ENCODE measurements around the gene DDX20.

Gene DDX20

DNA sequence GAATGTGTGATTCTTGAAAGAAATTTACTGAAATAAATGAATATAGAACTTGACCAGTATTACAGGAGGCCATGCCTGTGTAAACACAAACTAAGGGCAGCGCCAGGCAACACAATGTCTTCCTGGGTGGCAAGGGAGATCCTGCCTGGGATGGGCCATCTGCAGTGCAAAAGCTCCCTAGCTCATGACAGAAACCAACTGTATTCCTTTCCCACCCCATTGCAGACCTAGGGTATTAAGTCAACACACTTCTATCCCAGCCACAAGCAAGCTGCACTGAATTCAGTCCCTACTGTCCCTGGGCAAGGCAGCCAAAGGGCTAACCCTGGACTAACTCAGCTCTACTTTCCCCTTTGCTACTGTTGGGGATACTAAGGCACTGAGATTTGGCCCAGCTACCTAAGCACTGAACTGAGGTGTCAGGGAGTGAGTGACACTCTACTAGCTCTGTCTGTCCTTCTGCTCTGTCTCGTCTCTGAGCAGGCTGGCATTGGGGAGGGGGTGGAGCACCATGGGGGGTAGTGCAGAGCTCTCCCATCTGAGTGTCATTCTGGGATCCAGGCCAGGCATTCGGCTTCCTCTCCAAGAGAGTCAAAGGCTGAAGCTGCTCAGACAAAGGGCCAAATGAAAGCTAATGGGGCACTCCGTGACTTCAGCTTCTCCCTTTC, 19.0 kb upstream of the DDX20 start:
- DNase-seq: no peak
- Histone ChIP-seq H3K4me1 (ENCODE audit: control insufficient read depth, low read depth, low read length) (peaks cover 10% of the 10 kb centered on the region), H3K56ac (ENCODE audit: low read length) (no peak overlapping the region), H4K5ac (ENCODE audit: low read length) (no peak overlapping the region), H3K23ac (ENCODE audit: low read length) (no peak overlapping the region), H3K4ac (ENCODE audit: low read depth, low read length) (no peak overlapping the region), H3K27me3 (ENCODE audit: insufficient read depth, low read length, poor library complexity) (no peaks in the 10 kb centered on the region), H4K8ac (ENCODE audit: low read depth, low read length) (no peak overlapping the region), H2BK120ac (ENCODE audit: low read depth, low read length) (no peak overlapping the region), H3K18ac (ENCODE audit: low read length) (no peak overlapping the region), H2BK5ac (ENCODE audit: low read length) (no peak overlapping the region), H3K4me2 (ENCODE audit: low read length) (no peak overlapping the region), H2AK5ac (ENCODE audit: low read length) (no peak overlapping the region), H3K79me2 (ENCODE audit: control insufficient read depth, insufficient read depth, low read length) (no peaks in the 10 kb centered on the region), H3K79me1 (ENCODE audit: low read length) (peaks cover 3% of the 10 kb centered on the region), H3K4me3 (ENCODE audit: low read length) (no peak overlapping the region), H3K9ac (ENCODE audit: low read length) (no peak overlapping the region), H3K27ac (ENCODE audit: low read depth, low read length) (no peak overlapping the region), H2BK15ac (replicated peaks; ENCODE audit: low read depth) (no peak overlapping the region), H3K36me3 (ENCODE audit: control insufficient read depth, insufficient read depth, low read length) (no peaks in the 10 kb centered on the region)
- WGBS (ENCODE audit: extremely low coverage, insufficient coverage, low lambda C conversion rate): no CpG with 5 or more reads among the region's 4 CpGs

DNA sequence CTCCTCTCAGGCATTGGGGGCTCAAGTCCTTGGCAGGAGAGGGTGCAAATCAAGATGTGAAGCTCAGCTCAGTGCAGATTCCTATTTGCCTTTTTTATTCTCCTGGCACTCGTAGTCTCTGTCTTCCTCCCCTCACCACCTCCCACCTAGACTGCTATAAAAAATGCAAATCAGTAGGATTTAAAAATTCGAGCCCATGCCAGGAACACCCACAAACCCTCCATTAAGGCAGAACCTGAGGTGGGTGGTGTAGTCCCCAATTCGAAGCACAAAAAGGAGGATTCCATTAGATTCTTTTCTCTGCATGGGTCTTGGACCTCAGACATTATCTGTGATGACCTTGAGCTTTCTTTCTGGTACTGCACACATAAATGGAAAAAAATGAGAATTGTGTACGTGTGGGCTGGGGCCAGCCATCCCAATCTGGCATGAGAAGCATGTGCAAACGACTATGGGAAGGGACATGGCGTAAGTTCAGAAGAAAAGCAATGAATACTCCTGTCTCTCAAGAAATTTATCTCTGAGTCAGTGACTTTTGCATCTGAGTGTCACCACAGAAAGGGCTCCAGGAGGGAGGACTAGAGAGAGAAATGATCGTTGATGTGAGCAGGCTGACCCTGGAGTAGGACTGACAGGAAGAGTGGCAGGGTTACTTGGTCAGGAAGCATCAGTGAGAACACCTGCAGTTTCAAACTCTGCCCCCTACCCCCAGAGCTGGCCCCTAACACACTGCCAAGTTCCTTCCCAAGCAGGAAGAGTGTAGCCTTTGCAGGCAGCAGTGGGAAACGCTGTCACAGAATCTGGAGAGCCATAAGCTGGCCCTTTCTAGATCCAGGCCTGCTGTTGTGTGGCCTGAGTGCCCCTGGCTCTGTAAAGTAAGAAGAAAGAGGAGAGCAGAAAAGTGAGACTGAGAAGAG, 18.2 kb upstream of the DDX20 start:
- no peak overlapping the region for H4K8ac ChIP-seq (ENCODE audit: low read depth, low read length)
- H2BK15ac ChIP-seq (replicated peaks; ENCODE audit: low read depth): no peak overlapping the region
- no peak overlapping the region for H4K5ac ChIP-seq (ENCODE audit: low read length)
- H2BK120ac ChIP-seq (ENCODE audit: low read depth, low read length): no peak overlapping the region
- H3K4me1 ChIP-seq (ENCODE audit: control insufficient read depth, low read depth, low read length): peaks cover 10% of the 10 kb centered on the region
- no peak overlapping the region for H3K18ac ChIP-seq (ENCODE audit: low read length)
- no peaks in the 10 kb centered on the region for H3K27me3 ChIP-seq (ENCODE audit: insufficient read depth, low read length, poor library complexity)
- no peak overlapping the region for H3K27ac ChIP-seq (ENCODE audit: low read depth, low read length)
- no peak overlapping the region for H3K56ac ChIP-seq (ENCODE audit: low read length)
- no peak overlapping the region for H2AK5ac ChIP-seq (ENCODE audit: low read length)
- H3K4ac ChIP-seq (ENCODE audit: low read depth, low read length): no peak overlapping the region
- peaks cover 2% of the 10 kb centered on the region for H3K79me1 ChIP-seq (ENCODE audit: low read length)
- no peak overlapping the region for H3K4me3 ChIP-seq (ENCODE audit: low read length)
- H3K36me3 ChIP-seq (ENCODE audit: control insufficient read depth, insufficient read depth, low read length): no peaks in the 10 kb centered on the region
- peak overlapping the region; percentile 7 for H3K4me2 ChIP-seq (ENCODE audit: low read length)
- H3K9ac ChIP-seq (ENCODE audit: low read length): no peak overlapping the region
- no CpG with 5 or more reads among the region's 8 CpGs for WGBS (ENCODE audit: extremely low coverage, insufficient coverage, low lambda C conversion rate)
- H2BK5ac ChIP-seq (ENCODE audit: low read length): no peak overlapping the region
- H3K79me2 ChIP-seq (ENCODE audit: control insufficient read depth, insufficient read depth, low read length): no peaks in the 10 kb centered on the region
- H3K23ac ChIP-seq (ENCODE audit: low read length): no peak overlapping the region
- DNase-seq: peak; percentile 30

DNA sequence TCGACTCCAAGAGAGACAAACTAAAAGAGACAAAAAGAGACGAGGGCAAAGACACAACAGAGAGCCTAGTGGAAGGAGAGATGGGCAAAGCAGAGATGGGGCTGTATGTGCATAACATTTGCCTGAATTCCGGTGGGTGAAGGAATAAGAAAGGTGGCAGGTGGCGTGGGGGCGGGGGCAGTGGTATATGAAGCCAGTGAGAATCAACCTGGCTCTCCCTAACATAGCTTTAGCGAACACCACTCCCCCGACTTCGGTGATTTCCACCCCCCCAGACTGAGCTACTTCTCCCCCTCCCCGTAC, 17.6 kb upstream of the DDX20 start:
- Histone ChIP-seq H3K36me3 (ENCODE audit: control insufficient read depth, insufficient read depth, low read length) (no peaks in the 10 kb centered on the region), H3K4me1 (ENCODE audit: control insufficient read depth, low read depth, low read length) (peaks cover 10% of the 10 kb centered on the region), H3K79me1 (ENCODE audit: low read length) (peaks cover 2% of the 10 kb centered on the region), H3K79me2 (ENCODE audit: control insufficient read depth, insufficient read depth, low read length) (no peaks in the 10 kb centered on the region), H3K4ac (ENCODE audit: low read depth, low read length) (no peak overlapping the region), H2BK120ac (ENCODE audit: low read depth, low read length) (no peak overlapping the region), H2AK5ac (ENCODE audit: low read length) (no peak overlapping the region), H4K5ac (ENCODE audit: low read length) (no peak overlapping the region), H4K8ac (ENCODE audit: low read depth, low read length) (no peak overlapping the region), H3K27ac (ENCODE audit: low read depth, low read length) (no peak overlapping the region), H3K18ac (ENCODE audit: low read length) (no peak overlapping the region), H3K4me3 (ENCODE audit: low read length) (no peak overlapping the region), H2BK5ac (ENCODE audit: low read length) (no peak overlapping the region), H3K56ac (ENCODE audit: low read length) (no peak overlapping the region), H3K23ac (ENCODE audit: low read length) (no peak overlapping the region), H3K27me3 (ENCODE audit: insufficient read depth, low read length, poor library complexity) (no peaks in the 10 kb centered on the region), H3K9ac (ENCODE audit: low read length) (no peak overlapping the region), H3K4me2 (ENCODE audit: low read length) (peak overlapping the region; percentile 48), H2BK15ac (replicated peaks; ENCODE audit: low read depth) (no peak overlapping the region)
- DNase-seq: no peak
- WGBS (ENCODE audit: extremely low coverage, insufficient coverage, low lambda C conversion rate): no CpG with 5 or more reads among the region's 9 CpGs

DNA sequence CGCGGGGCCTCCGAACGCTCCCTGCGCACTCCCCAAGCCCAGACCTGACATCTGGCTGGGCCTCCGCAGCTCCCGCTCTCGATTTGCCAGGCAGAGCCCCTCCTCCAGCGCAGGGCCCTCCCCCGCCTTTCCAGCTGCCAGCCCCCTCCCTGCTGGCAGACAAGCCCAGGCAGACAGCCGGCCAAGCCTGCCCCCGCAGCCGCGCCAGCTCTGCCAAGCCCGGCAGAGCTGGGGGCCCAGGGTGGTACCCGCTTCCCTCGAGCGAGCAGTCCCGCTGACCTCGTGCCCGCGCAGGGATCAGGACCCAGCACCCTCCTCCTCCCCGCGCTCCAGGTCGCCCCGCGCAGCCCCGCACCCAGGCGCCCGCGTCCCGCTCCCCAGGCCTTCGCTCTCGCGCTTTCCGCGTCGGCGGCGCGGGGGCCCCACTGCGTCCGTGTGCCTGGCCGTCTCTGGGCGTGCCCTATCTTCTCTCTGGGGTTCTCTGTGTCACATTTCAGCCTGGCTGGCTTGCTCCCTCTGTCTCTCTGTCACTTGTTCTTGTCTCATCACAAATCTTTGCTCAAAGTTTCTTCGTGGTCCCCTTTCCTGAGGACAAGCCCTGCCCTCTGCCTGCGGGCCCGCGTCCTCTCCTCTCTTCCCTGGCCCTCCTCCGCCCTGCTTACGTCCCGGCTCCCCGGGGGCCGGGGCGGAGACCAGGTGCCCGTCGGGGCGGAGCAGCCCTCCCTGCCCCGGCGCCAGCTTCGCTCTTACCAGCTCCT, 17.1 kb upstream of the DDX20 start:
- Histone ChIP-seq H3K4ac (ENCODE audit: low read depth, low read length) (no peak overlapping the region), H3K4me2 (ENCODE audit: low read length) (peak overlapping the region; percentile 48), H2BK120ac (ENCODE audit: low read depth, low read length) (no peak overlapping the region), H3K27me3 (ENCODE audit: insufficient read depth, low read length, poor library complexity) (no peaks in the 10 kb centered on the region), H2AK5ac (ENCODE audit: low read length) (no peak overlapping the region), H3K9ac (ENCODE audit: low read length) (peak overlapping the region; percentile 69), H3K36me3 (ENCODE audit: control insufficient read depth, insufficient read depth, low read length) (no peaks in the 10 kb centered on the region), H2BK15ac (replicated peaks; ENCODE audit: low read depth) (no peak overlapping the region), H3K79me1 (ENCODE audit: low read length) (peaks cover 2% of the 10 kb centered on the region), H2BK5ac (ENCODE audit: low read length) (no peak overlapping the region), H3K4me1 (ENCODE audit: control insufficient read depth, low read depth, low read length) (peaks cover 10% of the 10 kb centered on the region), H4K5ac (ENCODE audit: low read length) (no peak overlapping the region), H3K79me2 (ENCODE audit: control insufficient read depth, insufficient read depth, low read length) (no peaks in the 10 kb centered on the region), H3K23ac (ENCODE audit: low read length) (no peak overlapping the region), H3K4me3 (ENCODE audit: low read length) (peak overlapping the region; percentile 45), H4K8ac (ENCODE audit: low read depth, low read length) (no peak overlapping the region), H3K56ac (ENCODE audit: low read length) (peak overlapping the region; percentile 82), H3K27ac (ENCODE audit: low read depth, low read length) (peak overlapping the region; percentile 55), H3K18ac (ENCODE audit: low read length) (peak overlapping the region; percentile 55)
- WGBS (ENCODE audit: extremely low coverage, insufficient coverage, low lambda C conversion rate): no CpG with 5 or more reads among the region's 61 CpGs
- peak; percentile 75 for DNase-seq

DNA sequence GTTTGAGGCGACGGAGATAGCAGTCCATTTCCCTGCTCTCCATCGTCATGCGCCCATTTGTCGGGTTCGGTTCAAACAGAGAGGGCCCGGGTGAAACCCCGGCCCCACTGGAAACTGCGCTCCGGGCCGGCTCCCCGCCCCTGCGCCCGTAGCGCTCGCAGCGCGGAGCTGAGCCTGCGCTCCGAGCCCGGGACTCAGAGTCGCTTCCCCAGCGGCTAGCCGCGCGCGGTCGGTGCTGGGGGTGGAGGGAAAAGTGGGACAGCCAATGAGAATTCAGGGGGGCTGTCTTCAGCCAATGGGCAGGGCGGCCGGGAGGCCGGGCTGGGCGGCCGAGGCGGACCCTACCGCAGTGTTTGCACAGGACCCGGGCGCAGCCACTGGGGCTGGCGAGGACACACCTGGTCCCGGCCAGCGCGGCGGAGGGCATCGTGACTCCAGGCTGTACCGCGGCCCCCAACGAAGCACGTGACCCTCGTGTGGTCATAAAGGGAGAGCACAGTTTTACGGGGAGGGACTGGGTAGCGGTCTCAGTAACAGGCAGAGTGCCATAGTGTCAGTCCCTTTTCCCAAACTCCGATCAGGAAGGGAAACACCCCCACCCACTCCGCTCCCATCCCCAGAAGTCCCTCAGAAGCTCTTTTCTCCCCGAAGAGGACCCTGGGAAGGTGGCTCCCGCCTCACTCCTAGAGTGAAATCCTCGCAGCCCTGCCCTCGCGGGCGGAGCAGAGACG, 16.3 kb upstream of the DDX20 start, which contains the start of gene INKA2:
Gene INKA2 (minus strand): TSS at position 202 of the 731 bp plus-strand sequence. CDS start 153 bp downstream, at position 49.
- peak within 1 kb of the TSS; percentile 55 for H3K18ac ChIP-seq (ENCODE audit: low read length)
- H3K9ac ChIP-seq (ENCODE audit: low read length): peak within 1 kb of the TSS; percentile 69
- H3K4me1 ChIP-seq (ENCODE audit: control insufficient read depth, low read depth, low read length): peaks cover 10% of the 10 kb centered on the region
- H3K79me1 ChIP-seq (ENCODE audit: low read length): peaks cover 2% of the 10 kb centered on the region
- no peak within 1 kb of the TSS for H3K23ac ChIP-seq (ENCODE audit: low read length)
- no peak within 1 kb of the TSS for H3K4ac ChIP-seq (ENCODE audit: low read depth, low read length)
- H3K56ac ChIP-seq (ENCODE audit: low read length): peak within 1 kb of the TSS; percentile 87
- H3K4me2 ChIP-seq (ENCODE audit: low read length): peak within 1 kb of the TSS; percentile 94
- DNase-seq: peak; percentile 92
- H3K27me3 ChIP-seq (ENCODE audit: insufficient read depth, low read length, poor library complexity): no peaks in the 10 kb centered on the region
- H2BK5ac ChIP-seq (ENCODE audit: low read length): no peak within 1 kb of the TSS
- no CpG with 5 or more reads among the region's 59 CpGs for WGBS (ENCODE audit: extremely low coverage, insufficient coverage, low lambda C conversion rate)
- H2BK15ac ChIP-seq (replicated peaks; ENCODE audit: low read depth): no peak within 1 kb of the TSS
- peak within 1 kb of the TSS; percentile 75 for H3K27ac ChIP-seq (ENCODE audit: low read depth, low read length)
- H4K8ac ChIP-seq (ENCODE audit: low read depth, low read length): no peak within 1 kb of the TSS
- H3K79me2 ChIP-seq (ENCODE audit: control insufficient read depth, insufficient read depth, low read length): no peaks in the 10 kb centered on the region
- H2BK120ac ChIP-seq (ENCODE audit: low read depth, low read length): no peak within 1 kb of the TSS
- H4K5ac ChIP-seq (ENCODE audit: low read length): no peak within 1 kb of the TSS
- H2AK5ac ChIP-seq (ENCODE audit: low read length): no peak within 1 kb of the TSS
- no peaks in the 10 kb centered on the region for H3K36me3 ChIP-seq (ENCODE audit: control insufficient read depth, insufficient read depth, low read length)
- H3K4me3 ChIP-seq (ENCODE audit: low read length): peak within 1 kb of the TSS; percentile 45

Measured in mesendoderm (in vitro differentiated cells).